Measurements from ENCODE around the gene ABCA7.

ABCA7 gene

DNA sequence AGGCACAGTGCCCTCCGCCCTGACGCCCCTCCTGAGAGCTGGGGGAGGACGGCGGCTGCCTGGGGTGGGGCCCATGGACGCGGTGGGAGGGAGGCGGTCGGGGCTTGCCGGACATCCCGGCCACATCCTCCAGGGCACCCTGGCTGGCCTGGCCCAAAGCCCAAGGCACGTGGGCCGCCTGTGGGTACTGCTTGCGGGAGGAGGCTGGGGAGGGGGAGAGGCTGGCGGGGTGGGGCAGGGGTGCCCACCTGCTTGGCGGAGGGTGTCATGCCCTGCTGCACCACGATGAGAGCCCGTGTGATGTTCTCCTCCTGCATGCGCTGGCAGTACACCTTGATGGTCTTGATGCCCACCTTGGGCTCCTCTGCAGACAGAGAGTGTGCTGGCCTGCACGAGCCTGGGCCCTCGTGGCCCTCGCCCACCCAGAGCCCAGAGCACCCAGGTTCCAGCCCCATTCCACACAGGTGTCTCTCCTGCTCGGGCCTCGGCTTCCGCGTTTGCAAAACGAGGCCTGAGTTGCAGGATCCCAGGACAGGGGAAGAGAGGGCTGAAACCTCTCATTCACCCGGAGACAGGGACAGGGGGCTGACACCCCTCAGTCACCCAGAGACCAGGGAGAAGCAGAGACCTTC is 51.8 kb downstream of the ABCA7 start:
- H3K4me1 ChIP-seq (ENCODE audit: low read length), result peaks cover 19% of the 10 kb centered on the region
- H3K9ac ChIP-seq (ENCODE audit: low read length), result no peak overlapping the region
- H3K27ac ChIP-seq (ENCODE audit: low read length), result no peak overlapping the region
- no peak overlapping the region for H3K4me2 ChIP-seq (ENCODE audit: low read depth, low read length)
- DNase-seq, result no peak
- no peak overlapping the region for H2AFZ ChIP-seq (ENCODE audit: low read length)
- no peaks in the 10 kb centered on the region for H3K9me3 ChIP-seq (replicated peaks; ENCODE audit: insufficient read depth, low read length)
- H3K36me3 ChIP-seq (replicated peaks; ENCODE audit: insufficient read depth, low read length), result peaks cover 5% of the 10 kb centered on the region; the same call in 1 of the 2 replicates
- no peaks in the 10 kb centered on the region for H3K9me2 ChIP-seq (replicated peaks; ENCODE audit: insufficient read depth, low read length)
- H3K4me3 ChIP-seq (ENCODE audit: low read length), result no peak overlapping the region
- TF ChIP-seq, protein P1, sequence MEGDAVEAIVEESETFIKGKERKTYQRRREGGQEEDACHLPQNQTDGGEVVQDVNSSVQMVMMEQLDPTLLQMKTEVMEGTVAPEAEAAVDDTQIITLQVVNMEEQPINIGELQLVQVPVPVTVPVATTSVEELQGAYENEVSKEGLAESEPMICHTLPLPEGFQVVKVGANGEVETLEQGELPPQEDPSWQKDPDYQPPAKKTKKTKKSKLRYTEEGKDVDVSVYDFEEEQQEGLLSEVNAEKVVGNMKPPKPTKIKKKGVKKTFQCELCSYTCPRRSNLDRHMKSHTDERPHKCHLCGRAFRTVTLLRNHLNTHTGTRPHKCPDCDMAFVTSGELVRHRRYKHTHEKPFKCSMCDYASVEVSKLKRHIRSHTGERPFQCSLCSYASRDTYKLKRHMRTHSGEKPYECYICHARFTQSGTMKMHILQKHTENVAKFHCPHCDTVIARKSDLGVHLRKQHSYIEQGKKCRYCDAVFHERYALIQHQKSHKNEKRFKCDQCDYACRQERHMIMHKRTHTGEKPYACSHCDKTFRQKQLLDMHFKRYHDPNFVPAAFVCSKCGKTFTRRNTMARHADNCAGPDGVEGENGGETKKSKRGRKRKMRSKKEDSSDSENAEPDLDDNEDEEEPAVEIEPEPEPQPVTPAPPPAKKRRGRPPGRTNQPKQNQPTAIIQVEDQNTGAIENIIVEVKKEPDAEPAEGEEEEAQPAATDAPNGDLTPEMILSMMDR (IDR thresholded peaks at IDR 0.05; ENCODE audit: low read length), result no peak
- TF ChIP-seq EZH2 (optimal IDR thresholded peaks at IDR 0.05; ENCODE audit: low read depth, low read length) (no peak), EZH2phosphoT487 (IDR thresholded peaks at IDR 0.05; ENCODE audit: low read length) (no peak)
- H4K20me1 ChIP-seq (ENCODE audit: insufficient read depth, low read length), result peaks cover 11% of the 10 kb centered on the region; the same call in 1 of the 2 replicates
- peaks cover 40% of the 10 kb centered on the region for H3K79me2 ChIP-seq (ENCODE audit: low read length)
- no peaks in the 10 kb centered on the region for H3K27me3 ChIP-seq (replicated peaks; ENCODE audit: insufficient read depth, low read length)
- peaks cover 25% of the 10 kb centered on the region for H3F3A ChIP-seq (ENCODE audit: insufficient read depth, low read length)

DNA sequence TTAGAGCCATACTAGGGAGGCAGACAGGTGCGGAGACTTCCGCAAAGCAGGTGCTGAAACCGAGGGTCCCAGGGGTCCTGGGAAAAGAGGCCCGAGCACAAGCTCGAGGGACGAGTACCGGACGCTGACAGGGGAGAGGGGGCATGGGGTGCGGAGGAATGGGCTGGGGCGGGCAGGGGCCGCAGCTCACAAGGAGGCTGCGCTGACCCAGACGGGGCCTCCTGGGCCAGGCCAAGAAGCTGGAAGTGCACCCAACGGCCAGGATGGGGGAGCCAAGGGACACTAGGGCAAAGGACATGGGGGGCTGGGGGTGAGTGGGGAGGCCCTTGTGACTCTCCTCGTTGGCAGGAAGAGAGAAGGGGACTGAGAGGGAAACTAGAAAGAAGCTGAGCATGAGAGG is 53.4 kb downstream of the ABCA7 start:
- DNase-seq, result no peak
- 0 out of 2 replicates have a peak, but pooled peaks cover 11% of the 10 kb centered on the region for H3F3A ChIP-seq (ENCODE audit: insufficient read depth, low read length)
- H3K27me3 ChIP-seq (replicated peaks; ENCODE audit: insufficient read depth, low read length), result no peaks in the 10 kb centered on the region
- no peaks in the 10 kb centered on the region for H3K9me3 ChIP-seq (replicated peaks; ENCODE audit: insufficient read depth, low read length)
- no peak overlapping the region for H3K4me3 ChIP-seq (ENCODE audit: low read length)
- no peak overlapping the region for H3K27ac ChIP-seq (ENCODE audit: low read length)
- no peak overlapping the region for H3K9ac ChIP-seq (ENCODE audit: low read length)
- TF ChIP-seq, protein P1 (IDR thresholded peaks at IDR 0.05; ENCODE audit: low read length), result no peak
- TF ChIP-seq EZH2 (optimal IDR thresholded peaks at IDR 0.05; ENCODE audit: low read depth, low read length), result no peak
- TF ChIP-seq EZH2phosphoT487 (IDR thresholded peaks at IDR 0.05; ENCODE audit: low read length), result no peak
- H3K79me2 ChIP-seq (ENCODE audit: low read length), result peaks cover 38% of the 10 kb centered on the region
- H2AFZ ChIP-seq (ENCODE audit: low read length), result no peak overlapping the region
- H3K9me2 ChIP-seq (replicated peaks; ENCODE audit: insufficient read depth, low read length), result no peaks in the 10 kb centered on the region
- H3K36me3 ChIP-seq (replicated peaks; ENCODE audit: insufficient read depth, low read length), result peaks cover 5% of the 10 kb centered on the region; the same call in 1 of the 2 replicates
- peaks cover 7% of the 10 kb centered on the region; the same call in 1 of the 2 replicates for H4K20me1 ChIP-seq (ENCODE audit: insufficient read depth, low read length)
- peaks cover 13% of the 10 kb centered on the region for H3K4me1 ChIP-seq (ENCODE audit: low read length)
- H3K4me2 ChIP-seq (ENCODE audit: low read depth, low read length), result peak overlapping the region; percentile 63; the same call in 1 of the 2 replicates

DNA sequence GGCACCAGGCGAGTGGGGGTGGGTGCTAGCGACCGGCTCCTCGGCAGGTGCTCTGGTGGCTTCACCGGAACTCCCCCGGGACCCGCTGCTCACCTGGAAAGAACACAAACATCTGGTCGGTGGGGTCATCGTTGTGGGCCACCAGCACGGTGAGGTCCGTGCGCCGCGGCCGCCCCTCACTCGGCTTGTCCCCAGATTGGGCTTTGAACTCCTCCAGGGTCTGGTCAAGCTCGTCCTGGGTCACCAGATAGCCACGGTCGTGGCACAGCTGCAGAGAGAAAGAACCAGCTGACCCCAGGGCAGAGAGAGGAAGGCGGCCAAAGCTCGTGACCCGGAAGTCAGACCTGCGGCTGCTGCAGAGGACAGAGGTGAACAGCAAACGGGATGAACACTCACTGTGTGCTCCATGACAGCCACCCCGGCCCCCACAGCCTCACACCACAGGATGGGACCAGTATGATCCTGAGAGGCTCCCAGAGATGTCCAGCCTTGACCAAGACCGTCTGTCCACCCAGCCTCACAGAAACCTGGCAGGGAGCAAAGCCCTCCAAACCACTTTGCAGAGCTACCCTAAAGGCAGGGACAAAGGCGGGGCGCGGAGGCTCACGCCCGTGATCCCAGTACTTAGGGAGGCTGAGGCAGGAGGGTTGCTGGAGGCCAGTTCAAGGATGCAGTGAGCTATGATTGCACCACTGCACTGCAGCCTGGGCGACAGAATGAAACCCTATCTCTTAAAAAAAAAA is 54.1 kb downstream of the ABCA7 start:
- Histone ChIP-seq H3K36me3 (replicated peaks; ENCODE audit: insufficient read depth, low read length) (peaks cover under 1% of the 10 kb centered on the region; the same call in 1 of the 2 replicates), H3K79me2 (ENCODE audit: low read length) (peaks cover 38% of the 10 kb centered on the region), H3K4me1 (ENCODE audit: low read length) (peaks cover 13% of the 10 kb centered on the region), H3K9me3 (replicated peaks; ENCODE audit: insufficient read depth, low read length) (no peaks in the 10 kb centered on the region), H3F3A (ENCODE audit: insufficient read depth, low read length) (0 out of 2 replicates have a peak, but pooled peaks cover 7% of the 10 kb centered on the region), H4K20me1 (ENCODE audit: insufficient read depth, low read length) (peaks cover 7% of the 10 kb centered on the region; the same call in 1 of the 2 replicates), H3K4me2 (ENCODE audit: low read depth, low read length) (peak overlapping the region; percentile 63), H2AFZ (ENCODE audit: low read length) (no peak overlapping the region), H3K4me3 (ENCODE audit: low read length) (peak overlapping the region; percentile 81), H3K9ac (ENCODE audit: low read length) (peak overlapping the region; percentile 79), H3K27ac (ENCODE audit: low read length) (no peak overlapping the region), H3K27me3 (replicated peaks; ENCODE audit: insufficient read depth, low read length) (no peaks in the 10 kb centered on the region), H3K9me2 (replicated peaks; ENCODE audit: insufficient read depth, low read length) (no peaks in the 10 kb centered on the region)
- TF ChIP-seq, protein P1 (IDR thresholded peaks at IDR 0.05; ENCODE audit: low read length), result no peak
- TF ChIP-seq EZH2phosphoT487 (IDR thresholded peaks at IDR 0.05; ENCODE audit: low read length) (no peak), EZH2 (optimal IDR thresholded peaks at IDR 0.05; ENCODE audit: low read depth, low read length) (no peak)
- no peak for DNase-seq
